NOMO-1 treated with dmso at 0.1 percent for 144 hours (cell line): ENCODE measurements around the gene FHL2.
A peak's percentile ranks its signal among the peaks of the same experiment; 100 is the strongest.

Experiments
- DNase-seq: peaks from one replicate; lab custom pipeline; 2025; ENCODE audit not compliant: unreplicated experiment; lab: John Stamatoyannopoulos, UW

The FHL2 gene

DNA sequence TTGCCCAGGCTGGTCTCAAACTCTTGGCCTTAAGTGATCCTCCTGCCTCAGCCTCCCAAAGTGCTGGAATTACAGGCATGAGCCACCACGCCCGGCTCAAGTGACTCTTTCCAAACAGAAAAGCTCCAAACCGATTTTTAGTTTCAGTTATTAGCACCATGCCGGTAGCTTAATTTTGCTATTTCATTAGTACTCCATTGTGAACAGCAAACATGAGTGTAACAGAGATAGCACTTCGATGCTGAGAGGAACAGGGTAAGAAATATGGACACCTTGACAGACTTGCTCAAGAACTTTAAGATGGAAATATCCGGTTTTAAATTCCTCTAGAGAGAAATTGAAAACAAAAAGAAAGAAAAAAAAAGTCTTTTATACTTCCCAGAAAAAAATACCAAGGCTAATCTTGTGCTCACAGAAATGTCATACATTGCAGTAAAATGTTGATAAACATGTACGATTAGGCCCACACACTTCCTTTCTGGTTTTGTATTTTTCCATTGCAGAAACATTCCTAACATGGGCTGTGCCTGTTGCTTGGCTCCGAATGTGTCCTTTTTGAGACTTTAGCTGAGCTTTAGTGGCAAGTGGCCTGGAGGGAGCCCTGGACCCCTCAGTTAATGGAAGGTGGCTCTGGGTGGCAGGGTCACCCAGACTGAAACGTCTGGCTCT is 18.3 kb downstream of the FHL2 start:
- DNase-seq: no peak

DNA sequence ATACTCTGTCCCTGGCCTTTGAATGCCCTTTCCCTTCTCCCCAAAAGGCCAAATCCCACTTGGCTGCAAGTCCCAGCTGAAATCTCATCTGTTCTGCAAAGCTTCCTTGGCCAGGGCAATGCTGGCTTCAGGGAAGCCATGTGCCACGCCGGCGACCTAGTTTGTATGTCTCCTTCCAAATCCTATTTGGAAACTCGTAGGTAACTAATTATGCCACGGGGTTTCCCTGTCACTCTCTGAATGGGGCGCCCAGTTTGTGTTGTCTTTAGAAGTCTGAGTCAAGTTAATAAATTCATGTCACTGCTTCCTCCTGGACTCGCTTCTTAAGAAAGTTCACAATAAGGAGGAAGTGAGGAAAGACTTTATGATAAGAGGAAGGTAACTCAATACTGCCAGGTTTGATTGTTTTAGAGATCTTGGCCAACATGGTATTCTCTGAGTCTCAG is 19.1 kb downstream of the FHL2 start:
- DNase-seq: peak; percentile 54

- DNase-seq: no peak
Observed at GRCh38 chr2:105378921-105379383, 19.9 kb downstream of the FHL2 start.

DNA sequence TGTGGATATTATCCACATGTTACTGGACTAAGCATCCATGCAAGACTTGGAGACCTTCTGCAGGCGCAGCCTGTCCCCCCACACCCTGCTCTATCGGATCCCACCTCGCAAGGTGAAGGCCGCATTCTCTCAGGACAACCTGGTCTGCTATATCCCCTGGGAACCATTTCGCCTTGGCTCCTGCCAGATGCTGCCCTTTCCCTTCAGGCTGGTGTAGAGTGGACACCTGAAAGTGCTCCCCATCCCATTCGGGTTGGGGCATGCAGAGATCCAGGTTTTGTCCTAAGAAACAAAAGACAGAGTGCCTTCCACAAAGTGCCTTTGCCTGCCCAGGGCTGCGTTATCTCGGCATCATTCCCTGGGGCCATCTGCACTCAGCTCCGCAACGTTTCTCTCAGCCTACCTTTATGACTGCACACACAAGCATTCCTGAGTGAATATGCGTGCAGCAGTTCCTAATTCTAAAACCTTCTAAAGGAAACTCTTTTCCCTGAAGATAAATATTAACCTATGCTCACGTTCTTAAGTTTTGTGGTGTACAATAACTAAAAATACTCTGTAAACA is 20.5 kb downstream of the FHL2 start:
- no peak for DNase-seq

GRCh38 chr2:105377871-105378270 is 21.0 kb downstream of the FHL2 start:
- DNase-seq: peak; percentile 3

- DNase-seq: no peak
Observed at GRCh38 chr2:105376789-105377240, 22.0 kb downstream of the FHL2 start.

- no peak for DNase-seq
Observed at GRCh38 chr2:105376010-105376409, 22.8 kb downstream of the FHL2 start.

DNA sequence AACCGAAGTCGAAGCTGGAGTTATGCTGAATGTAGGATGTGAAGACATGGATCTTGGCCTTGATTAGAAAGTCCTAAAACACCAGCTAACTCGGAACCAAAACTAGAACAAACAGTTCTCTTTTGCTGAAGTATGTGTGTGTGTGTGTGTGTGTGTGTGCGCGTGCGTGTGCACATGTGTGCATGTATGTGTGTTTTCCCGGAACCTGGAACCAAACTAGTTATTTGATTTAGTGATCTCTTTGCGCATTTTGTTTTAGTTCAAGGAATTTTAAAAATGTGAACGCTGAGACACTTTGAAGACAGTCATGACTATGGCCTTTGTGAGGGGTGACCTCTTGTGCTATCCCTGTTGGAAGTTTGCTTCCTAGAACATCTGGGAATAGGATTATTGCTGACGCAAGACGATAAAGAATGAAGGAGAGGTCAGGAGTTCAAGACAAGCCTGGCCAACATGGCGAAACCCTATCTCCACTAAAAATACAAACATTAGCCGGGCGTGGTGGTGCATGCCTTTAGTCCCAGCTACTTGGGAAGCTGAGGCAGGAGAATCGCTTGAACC is 23.8 kb downstream of the FHL2 start:
- DNase-seq: no peak

- DNase-seq: no peak
Observed at GRCh38 chr2:105373895-105374401, 24.9 kb downstream of the FHL2 start.

GRCh38 chr2:105373344-105373781 is 25.5 kb downstream of the FHL2 start:
- DNase-seq: no peak

GRCh38 chr2:105371810-105372209 is 27.0 kb downstream of the FHL2 start:
- DNase-seq: no peak

DNA sequence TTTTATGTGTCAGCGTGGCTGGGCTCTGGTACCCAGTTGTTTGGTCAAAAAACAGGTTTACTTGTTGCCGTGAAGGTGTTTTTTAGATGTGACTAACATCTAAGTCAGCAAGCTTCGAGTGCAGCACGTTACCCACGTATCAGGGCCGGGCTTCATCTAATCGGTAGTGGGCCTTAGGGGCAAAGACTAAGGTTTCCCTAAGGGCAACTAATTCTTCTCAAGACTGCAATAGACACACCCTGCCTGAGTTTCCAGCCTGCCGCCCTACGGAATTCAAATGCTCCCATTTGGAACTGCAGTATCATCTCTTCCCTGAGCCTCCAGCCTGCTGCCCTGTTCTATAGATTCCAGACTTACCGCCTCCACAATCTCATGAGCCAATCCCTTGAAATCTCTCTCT is 27.7 kb downstream of the FHL2 start:
- no peak for DNase-seq

DNA sequence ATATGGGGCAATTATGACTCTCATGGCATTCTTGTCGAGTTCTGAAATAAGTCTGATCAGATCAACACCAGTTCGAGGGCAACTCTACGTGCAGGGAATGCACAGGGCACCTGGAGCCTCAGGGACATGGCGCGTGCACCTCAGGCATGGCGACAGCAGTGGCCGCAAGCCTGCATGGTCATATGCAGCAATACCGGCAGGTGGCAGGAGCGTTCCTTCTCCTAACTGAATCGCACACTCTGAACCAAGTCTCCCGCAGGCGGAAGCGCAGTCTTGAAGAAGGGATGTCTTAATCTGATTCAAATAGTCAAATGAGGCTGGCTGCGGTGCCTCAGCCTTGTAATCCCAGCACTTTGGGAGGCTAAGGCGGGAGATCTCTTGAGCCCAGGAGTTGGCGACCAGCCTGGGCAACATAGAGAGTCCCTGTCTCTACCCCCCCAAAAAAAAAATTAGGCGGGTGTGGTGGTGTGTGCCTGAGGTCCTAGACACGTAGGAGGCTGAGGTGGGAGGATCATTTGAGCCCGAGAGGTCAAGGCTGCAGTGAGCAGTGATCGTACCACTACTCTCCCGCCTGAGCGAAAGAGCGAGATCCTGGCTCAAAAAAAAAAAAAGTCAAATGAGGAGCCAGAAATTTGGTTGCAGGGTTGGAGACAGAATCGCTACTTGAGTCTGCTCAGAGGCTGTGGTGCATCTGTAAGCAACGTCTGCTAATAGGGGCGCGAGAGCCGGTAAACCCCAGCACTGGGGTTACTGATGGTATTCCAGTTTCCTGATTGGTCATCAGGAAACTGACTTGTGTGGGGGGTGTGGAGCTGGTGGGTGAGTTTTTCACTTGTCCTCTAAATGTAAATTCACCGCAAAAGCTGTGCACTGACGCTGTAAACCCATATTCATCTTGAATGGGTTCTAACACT is 28.8 kb downstream of the FHL2 start:
- DNase-seq: peak; percentile 84

DNA sequence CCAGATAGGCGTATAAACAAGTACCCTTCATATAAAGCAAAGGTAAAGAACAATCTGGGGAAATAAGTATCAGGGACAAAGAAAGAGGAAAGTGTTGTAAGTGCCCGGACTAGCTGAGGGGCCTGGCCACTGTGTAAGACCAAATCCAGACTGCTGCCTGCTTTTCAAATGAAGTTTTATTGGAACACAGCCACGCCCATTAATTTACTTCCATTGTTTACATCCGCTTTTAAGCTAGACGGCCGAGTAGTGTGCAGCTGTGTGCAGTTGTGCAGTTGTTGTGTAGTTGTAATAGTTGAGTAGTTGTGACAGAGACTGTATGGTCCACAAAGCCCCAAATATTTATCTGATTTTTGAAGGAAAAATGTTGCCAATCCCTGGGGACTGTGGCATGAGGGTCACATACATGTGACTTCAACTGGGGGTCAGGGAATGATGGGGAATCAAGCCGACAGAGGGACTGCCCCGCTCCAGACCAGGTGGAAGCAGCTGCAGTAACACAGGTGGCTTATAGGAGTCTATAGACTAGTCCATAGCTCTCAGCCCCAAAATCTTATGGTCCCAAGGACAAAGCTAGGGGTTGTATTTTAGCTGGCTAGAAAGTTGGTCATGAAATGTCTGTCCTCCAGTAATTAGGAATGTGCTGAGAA is 30.0 kb downstream of the FHL2 start:
- no peak for DNase-seq

DNA sequence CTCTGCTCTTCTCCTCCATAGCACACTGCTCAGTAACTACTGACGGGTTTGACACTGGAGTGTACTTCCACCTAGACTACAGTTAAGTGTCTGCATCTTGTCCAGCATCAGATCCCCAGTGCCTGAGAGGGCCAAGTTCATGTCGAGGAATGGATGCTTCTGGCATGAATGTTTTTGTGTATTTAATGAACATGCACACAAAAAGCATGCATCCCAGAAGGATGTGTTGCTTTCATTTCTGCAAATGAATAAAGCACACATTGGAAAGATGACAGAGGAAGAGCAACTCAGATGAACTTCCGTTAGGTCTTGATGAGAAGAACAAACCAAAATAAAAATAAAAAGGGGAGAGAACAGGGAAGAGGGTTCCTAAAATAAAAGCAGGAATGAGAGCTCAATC is 33.6 kb downstream of the FHL2 start:
- no peak for DNase-seq

DNA sequence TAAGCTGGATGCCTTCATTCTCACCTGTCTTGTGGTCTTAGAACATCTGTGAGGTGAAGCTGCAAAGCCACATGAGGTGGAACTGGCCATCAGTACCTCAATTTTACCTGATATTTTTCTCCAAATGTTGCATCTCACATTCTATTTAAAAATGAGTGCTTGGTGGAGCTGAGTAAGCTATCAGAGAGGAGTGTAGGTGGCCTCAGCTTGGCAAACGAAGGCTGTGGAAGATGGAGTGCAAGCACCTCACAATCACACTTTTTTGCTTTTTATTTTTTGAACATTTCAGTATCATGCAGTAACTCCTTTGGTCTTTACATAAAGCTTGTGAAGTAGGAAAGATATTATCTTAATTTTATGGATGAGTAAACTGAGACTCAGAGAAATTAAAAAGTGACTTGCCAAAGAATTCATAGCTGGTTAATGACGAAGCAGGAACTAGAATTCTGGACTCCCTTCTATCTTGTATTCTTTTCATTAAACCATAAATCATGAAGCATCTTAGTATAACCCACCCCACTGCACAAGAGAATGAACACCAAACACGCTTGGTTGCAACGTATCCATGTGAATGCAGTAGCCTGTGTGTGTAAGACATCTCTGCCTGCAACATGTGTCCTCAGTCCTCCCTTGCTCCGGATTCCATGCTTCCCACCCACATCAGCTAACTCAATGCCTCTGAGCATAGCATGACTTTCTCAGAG is 34.3 kb downstream of the FHL2 start:
- no peak for DNase-seq

GRCh38 chr2:105362862-105363591 is 35.8 kb downstream of the FHL2 start:
- DNase-seq: no peak

DNA sequence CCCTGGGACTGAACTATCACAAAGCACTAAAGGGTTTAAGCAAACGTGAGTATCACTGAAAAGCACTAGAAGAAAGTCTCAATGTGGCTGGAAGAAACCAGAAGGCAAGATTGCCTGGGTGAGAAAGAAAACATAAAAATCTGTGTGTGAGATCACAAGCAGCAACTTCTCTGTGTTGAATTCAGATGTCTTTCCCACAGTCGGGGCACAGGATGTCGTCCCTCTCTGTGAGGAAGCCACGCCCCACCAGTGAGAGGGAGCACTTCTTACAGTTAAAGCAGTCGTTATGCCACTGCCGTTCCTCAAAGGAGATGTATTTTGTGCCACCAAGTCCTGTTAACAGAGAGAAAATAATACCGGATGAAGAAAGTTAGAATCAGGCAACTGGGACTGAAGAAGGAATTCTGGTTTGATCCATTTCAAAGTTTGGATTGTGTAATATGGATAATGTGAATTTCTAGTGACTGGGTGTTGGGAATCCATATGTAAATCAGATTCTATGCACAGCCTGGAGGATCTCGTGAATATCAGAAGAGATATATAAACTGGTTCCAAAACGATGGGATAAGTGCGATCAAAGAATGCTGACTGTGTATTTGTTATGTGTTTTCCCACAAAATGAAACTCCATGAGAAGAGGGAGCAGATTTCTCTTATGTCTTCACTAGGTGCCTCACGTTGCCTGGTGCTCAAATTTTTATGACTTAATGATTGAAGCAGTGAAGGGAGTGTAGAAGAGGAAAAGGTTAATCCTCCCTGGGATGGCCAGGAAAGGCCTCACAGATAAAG is 37.6 kb downstream of the FHL2 start:
- DNase-seq: no peak

GRCh38 chr2:105358593-105358992 is 40.3 kb downstream of the FHL2 start:
- no peak for DNase-seq
